PFSK-1 (cell line): ENCODE data around the gene TGFB2.

Experiments
- FOXP2 ChIP-seq: optimal IDR thresholded peaks from 2 replicates; pipeline ENCODE3; 2011; ENCODE audit warnings: borderline replicate concordance, control low read depth, inconsistent platforms; ENCODE audit not compliant: insufficient read depth; ENCODE audit errors: extremely low read length, extremely low read depth
- POLR2AphosphoS5 ChIP-seq: IDR thresholded peaks from 2 replicates; pipeline ENCODE4 v1.6.1; 2012; ENCODE audit warnings: low read depth, mild to moderate bottlenecking, control low read depth, low read length, moderate library complexity
- REST ChIP-seq, 2 experiments: IDR thresholded peaks; 2 replicates each; pipeline versions ENCODE4 v1.6.1 to v1.8.0; 2011 to 2012; ENCODE audit warnings: low read depth in 2 of 2, low read length in 2 of 2, control low read depth in 1 of 2, inconsistent platforms in 1 of 2, mild to moderate bottlenecking in 1 of 2, moderate library complexity in 1 of 2; ENCODE audit not compliant: insufficient read depth in 1 of 2
- SIN3A ChIP-seq: IDR thresholded peaks from 2 replicates; pipeline ENCODE4 v1.6.1; 2012; ENCODE audit warnings: mild to moderate bottlenecking, low read length, moderate library complexity, borderline replicate concordance; ENCODE audit not compliant: insufficient read depth
- TAF1 ChIP-seq: IDR thresholded peaks from 2 replicates; pipeline ENCODE4 v1.6.1; 2012; ENCODE audit warnings: low read length, control low read depth, borderline replicate concordance; ENCODE audit not compliant: insufficient read depth

The TGFB2 gene

DNA sequence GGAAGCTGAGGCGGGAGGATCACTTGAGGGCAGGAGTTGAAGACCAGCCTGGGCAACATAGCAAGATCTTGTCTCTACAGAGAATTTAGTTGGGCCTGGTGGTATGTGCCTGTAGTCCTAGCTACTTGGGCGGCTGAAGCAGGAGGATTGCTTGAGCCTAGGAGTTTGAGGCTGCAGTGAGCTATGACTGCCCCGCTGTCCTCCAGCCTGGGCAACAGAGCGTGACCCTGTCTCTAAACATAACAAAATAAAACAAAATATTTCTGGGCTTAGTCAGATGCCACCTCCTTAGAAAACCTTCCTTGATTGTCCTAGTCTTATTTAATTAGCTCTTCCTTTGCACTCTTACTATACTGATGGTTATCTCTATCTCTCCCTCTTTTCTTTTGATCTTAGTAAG, 8.5 kb downstream of the TGFB2 start:
- TF ChIP-seq SIN3A (no peak), POLR2AphosphoS5 (no peak), FOXP2 (no peak), TAF1 (no peak), REST (IDR thresholded peaks at IDR 0.05; ENCODE audit: insufficient read depth in 1 of 2, low read depth in 2 of 2, low read length in 2 of 2) (no peak)

DNA sequence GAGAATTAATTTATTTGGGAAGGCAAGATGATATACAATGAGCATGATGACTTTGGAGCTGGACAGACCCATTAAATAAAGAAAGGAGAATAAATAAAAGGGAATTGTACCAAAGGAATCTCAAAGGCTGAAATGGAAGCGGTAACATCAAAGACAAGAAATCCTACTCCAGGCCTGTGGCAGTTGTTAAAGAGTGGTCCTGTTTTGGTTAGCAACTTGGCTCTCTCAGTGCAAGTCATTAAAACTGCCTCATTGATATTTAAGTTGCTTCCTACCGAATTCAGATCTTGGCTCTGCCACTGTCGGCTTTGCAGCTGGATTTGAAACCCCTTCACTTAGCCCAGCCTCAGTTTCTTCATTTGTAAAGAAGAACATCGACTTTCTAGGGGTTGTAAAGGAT, 10.1 kb downstream of the TGFB2 start:
- TF ChIP-seq FOXP2 (no peak), REST (IDR thresholded peaks at IDR 0.05; ENCODE audit: insufficient read depth in 1 of 2, low read depth in 2 of 2, low read length in 2 of 2) (no peak)

DNA sequence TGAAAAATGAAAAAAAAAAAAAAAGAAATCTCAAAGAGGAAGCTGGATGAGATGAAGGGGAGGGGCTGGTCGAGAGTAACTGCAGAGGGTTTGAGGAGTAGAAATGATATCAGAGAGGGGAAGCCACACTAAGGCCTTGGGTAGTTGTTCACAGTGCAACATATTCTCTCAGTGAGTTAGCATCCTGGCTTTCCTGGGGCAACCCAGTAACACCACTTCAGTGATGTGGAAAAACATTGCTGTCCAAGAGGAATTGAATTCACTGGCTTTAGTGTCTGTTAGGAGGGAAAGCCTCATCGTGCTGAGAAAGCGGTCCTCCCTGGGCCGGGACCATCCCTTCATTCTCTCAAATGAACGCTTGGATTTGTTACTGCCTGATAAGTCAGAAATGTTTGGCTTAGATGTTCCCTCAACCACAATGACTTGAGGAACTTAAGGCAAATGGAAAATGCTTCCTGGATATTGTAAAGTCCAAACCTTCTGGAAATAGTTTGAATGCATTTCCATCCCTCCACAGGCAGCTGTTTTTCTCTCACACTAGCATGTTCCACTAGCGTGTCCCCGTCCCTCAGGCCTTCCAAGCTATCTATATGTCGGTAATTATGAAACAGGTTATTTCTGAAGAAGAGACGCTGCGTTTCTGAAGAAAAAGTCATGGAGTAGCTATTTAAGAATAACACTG, 12.2 kb downstream of the TGFB2 start:
- TF ChIP-seq FOXP2 (no peak), TAF1 (no peak), SIN3A (no peak), REST (IDR thresholded peaks at IDR 0.05; ENCODE audit: insufficient read depth in 1 of 2, low read depth in 2 of 2, low read length in 2 of 2) (no peak), POLR2AphosphoS5 (no peak)

GRCh38 chr1:218357893-218358232, 12.7 kb downstream of the TGFB2 start:
- no peak for TF ChIP-seq FOXP2
- no peak for TF ChIP-seq REST (IDR thresholded peaks at IDR 0.05; ENCODE audit: insufficient read depth in 1 of 2, low read depth in 2 of 2, low read length in 2 of 2)
- TF ChIP-seq TAF1, result no peak
- TF ChIP-seq POLR2AphosphoS5, result no peak

- TF ChIP-seq FOXP2 (no peak), REST (IDR thresholded peaks at IDR 0.05; ENCODE audit: insufficient read depth in 1 of 2, low read depth in 2 of 2, low read length in 2 of 2) (no peak), POLR2AphosphoS5 (no peak), SIN3A (no peak)
Observed at GRCh38 chr1:218361298-218362065, 16.3 kb downstream of the TGFB2 start.
